ENCODE measurements around the gene CACNA1S.

Gene CACNA1S

DNA sequence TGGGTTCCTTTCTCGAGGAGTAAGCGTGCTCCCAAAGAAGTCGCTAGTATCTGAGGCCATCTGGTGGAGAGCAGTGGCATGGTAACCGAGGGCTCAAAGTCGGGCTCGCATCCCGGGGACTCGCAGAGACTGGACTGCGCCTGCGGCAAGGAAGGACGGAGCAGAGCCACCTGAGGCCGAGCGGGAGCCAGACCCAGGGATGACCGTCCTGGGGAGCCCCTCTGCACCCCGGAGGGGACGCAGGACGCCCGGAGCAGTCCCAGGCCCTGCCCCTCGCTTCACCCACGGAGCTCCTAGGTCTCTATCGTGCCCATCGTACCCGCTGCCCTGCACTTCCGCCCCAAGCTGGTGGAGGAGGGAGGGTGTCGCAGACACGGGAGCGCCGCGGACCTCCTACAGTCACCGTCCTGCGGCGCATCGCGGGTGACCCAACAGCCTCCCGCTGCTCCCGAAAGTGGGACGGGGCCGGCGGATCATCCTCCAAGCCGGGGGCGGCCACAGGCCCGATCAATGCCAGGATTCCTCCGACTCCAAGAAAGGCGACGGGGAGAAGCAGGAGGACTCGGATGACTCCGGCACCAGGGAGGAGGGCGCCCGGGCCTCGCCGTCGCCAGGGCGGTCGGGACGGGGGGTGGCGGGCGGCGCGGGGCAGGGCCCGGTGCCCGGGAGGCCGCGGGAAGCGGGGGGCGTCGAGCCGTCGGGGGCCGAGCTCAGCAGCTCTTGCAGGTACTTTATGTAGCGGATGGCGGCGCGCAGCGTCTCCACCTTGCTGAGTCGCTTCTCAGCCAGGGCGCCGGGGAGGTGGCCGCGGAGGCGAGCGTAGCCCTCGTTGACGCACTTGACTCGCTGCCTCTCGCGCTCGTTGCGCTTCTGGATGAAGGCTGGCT lies 2.3 kb upstream of the CACNA1S start:
- DNase-seq, result no peak

DNA sequence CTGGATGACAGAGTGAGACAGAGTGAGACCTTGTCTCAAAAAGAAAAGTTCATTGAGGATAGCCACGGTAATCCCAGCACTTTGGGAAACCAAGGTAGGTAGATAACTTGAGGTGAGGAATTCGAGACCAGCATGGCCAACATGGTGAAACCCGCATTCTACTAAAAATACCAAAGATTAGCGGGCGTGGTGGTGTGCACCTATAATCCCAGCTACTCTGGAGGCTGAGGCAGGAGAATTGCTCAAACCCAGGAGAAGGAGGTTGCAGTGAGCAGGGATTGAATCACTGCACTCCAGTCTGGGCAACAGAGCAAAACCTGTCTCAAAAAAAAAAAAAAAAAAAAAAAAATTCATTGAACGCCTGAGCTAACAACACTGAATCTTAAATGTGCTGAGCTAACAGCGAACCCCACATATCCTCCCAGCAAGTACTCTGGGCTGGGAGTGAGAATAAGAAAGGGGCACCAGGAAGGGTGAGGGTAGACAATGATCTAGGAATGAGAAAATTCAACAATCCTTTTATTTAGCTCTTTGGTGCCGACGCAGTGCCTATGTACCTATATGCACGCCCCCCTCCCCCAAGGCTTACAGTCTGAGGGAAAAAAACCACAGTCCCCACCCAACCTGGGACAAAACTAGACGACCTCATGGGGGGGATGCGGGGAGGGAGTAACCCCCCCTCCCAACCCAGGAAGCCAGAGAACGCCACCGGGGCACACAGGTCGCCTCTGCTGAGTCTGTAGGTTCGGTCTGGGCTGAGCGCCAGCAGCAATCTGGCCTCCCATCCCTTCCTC lies 1.4 kb upstream of the CACNA1S start:
- DNase-seq, result no peak

DNA sequence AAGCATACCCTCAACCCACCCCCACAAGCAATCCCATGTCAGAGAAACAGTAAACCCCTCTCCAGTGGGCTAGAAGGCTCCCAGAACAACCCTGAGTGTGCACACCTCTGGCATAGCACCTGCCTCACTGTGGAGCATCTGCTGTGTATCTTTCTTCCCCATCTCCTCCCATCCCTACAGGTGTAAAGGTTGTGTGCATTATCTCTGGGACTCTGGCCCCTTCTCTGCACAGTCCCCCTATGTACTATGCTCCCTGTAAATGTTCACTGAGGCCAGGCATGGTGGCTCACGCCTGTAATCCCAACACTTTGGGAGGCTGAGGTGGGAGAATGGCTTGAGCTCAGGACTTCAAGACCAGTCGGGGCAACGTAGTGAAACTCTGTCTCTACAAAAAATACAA lies 700 bp upstream of the CACNA1S start:
- no peak for DNase-seq

DNA sequence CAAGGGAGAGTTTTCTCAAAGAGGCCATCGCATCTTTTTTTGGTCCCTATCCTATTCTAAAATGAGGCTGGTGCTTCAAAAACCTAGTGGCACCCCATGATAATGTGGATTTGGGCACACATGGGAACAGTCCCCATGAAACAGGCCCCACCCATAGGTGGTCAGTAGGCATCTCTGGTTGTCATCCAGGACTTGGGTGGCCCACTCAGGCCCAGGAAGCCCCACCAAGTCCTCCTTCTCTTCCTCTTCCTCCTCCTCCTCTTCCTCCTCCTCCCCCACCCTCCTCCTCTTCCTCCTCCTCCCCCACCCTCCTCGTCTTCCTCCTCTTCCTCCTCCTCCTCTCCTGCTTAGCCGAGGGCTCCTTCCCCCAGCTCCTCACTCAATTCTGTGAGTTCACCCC lies 554 bp downstream of the CACNA1S start:
- DNase-seq, result no peak

DNA sequence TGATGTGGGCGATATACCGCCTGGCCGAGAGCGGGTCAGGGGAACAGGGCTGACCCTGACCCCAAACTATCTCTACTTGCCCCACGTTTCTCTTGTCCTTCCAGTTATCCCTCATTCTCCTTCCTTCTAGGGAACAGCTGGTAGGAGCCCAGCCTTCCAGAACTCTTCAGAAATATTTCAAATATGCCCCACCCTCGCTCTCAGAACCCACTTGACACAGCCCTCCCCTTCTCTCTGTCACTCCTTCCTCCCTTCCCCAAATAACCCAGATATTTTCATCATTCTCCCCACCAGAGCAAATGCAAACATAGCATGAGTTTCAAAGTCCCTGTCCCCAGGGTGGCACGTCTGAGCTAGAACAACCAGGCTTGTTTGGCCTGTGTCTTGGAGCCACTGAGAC lies 1.1 kb downstream of the CACNA1S start:
- DNase-seq, result no peak

DNA sequence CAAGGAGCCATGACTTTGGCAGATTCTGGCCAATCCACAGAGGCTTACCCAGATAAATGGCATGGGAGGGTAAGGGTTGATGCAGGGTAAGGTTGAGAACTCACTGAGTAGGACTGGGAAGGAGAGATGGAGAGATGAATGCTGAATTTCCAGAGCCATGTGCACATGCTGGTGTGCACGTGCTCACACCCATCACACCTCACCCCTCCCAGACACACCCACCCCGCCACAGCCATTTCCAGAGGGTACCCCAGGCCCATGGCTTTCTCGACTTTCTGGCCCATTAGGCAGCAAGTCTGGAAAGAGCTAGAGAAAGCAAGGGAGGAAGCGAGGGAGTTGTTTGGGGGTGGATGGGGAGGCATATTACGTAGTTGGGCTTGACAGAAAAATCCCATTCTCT lies 1.6 kb downstream of the CACNA1S start:
- DNase-seq, result no peak

DNA sequence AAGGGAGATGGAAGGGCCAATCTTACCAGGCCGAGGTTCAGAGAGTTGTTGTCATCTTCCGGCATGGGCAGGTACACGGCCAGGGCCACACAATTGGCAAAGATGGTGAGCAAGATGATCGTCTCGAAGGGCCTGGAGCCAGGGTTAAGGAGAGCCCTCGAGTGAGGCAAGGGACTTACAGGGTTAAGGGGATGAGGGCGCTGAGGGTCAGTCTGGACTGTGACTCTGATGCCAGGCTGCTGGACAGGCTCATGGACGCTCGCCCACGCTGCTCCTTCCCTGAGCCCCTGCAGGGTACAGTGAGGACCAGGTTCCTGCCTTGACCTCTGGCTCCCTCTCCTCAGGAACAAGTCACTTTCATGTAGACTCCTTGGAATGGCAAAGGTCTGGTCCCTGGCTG lies 2.1 kb downstream of the CACNA1S start:
- DNase-seq, result no peak

DNA sequence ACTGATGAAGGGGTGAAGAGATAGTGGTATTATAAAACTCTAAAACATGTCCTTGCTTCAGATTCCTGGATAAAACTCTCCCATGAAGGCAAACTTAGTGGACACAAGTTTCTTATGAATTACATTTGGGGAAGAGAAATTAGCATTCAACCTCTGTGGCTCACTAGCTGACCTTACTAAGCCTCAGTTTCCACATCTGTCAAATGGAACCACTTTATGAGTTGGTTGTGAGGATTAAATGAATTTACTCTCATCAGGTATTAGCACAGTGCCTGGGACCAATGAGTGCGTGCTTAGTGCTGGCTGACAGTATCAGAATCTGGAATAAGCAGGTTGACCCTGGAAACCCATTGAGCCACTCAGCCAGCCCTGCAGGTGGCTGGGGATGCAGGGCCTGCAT lies 2.6 kb downstream of the CACNA1S start:
- no peak for DNase-seq

DNA sequence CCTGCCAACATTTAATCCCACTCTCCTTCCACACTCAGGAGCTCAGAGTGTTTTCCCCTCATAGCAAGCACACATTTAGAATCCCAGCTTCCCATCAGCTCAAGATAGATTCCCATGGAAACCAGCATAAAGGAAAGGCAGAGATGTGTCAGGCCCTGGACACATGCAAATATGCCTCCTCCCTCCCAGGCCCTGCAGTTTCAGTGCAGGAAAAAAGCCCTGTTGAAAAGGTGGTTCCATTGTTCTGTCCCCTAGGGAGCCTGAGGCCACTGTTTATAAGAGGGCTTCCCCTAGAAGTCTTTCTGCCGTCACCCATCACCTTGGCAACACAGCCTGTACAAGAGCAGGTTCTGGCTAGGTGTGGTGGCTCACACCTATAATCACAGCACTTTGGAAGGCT lies 3.6 kb downstream of the CACNA1S start:
- no peak for DNase-seq

DNA sequence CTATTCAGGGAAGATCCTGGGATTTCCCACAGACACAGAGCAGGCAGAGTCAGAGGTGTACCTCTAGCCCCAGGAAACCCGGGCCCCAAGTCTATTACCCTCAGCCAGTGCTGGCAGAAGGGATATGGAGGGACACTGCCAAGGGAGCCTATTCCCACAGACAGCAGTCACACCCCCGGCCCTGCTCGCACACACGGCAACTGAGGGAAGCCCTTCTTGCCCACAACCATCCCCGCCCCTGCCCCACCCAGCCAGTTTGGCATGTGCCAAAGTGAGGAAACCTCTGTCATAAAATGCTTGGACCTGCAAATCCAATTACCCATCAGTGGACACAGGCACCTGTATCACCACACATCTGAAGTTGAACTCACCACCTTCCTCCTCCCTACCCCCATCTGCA lies 6.5 kb downstream of the CACNA1S start:
- no peak for DNase-seq

DNA sequence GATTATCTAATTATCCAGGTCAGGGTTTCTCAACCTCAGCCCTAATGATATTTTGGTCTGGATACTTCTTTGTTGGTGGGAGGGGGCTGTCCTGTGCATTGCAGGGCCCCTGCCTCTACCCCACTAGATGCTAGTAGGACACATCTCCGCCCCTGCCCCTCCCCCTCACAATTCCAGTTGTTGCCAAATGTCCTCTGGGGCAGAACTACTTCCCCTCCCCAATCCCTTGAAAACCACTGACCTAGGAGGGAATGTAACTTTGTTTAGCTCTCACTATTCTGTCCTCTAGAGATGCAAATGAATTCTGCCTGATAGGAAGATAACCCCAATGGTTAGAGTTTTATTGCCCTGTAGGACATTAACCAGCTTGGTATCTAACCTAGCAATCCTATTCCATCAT lies 8.1 kb downstream of the CACNA1S start:
- DNase-seq, result no peak

DNA sequence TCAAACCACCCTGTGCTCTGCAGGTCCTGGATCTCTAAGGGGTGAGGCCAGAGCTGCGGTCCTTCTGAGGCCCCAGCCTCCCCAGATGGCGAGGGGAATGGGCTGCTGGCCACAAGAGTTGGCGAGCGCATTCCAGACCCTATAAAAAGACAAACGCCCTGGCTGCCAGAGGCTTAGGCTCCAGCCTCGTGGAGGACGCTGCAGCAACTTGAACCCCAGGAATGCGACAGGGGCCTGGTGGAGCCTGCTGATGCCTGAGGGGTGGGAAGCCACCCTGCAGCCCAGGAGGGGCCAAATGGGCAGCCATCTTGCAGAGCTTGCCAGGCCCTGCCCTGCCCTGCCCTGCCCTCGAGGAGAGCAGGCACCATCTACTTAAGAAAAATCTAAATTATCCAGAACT lies 8.6 kb downstream of the CACNA1S start:
- no peak for DNase-seq

DNA sequence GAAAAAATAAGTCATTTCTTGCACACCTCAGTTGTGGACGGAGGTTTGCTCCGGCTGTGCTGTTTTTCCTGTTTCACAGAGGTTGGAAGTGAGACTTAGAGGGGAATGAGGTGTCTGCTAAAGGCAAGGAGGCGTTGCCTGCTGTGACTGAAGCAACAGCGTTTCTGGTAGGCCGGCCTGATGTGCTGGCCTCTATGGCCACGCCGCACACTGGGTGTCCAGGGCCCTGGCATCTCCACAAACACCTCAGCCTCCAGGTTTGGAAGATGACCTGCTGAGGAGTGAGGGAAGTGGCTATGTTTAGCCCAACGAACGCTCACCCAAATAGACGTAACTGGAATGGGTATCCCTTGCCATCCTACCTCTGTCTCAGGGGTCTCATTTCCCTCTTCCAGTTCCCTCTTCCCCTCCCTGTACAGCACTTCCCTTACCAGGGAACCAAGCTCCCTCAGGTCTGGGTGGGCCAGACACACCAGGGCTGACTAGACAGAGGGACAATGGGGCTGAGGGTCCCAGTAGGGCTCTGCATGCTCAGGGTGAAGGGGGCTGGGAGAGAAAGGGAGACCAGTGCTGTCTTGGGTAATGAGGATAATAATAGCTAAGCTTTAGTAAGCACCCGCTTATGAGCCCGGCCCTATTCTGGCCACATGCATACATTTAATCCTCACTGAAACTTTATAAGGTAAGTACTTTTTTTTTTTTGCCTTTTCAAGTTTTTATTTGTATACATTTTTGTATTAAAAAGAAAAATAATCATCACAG lies 11.9 kb downstream of the CACNA1S start:
- DNase-seq, result no peak

DNA sequence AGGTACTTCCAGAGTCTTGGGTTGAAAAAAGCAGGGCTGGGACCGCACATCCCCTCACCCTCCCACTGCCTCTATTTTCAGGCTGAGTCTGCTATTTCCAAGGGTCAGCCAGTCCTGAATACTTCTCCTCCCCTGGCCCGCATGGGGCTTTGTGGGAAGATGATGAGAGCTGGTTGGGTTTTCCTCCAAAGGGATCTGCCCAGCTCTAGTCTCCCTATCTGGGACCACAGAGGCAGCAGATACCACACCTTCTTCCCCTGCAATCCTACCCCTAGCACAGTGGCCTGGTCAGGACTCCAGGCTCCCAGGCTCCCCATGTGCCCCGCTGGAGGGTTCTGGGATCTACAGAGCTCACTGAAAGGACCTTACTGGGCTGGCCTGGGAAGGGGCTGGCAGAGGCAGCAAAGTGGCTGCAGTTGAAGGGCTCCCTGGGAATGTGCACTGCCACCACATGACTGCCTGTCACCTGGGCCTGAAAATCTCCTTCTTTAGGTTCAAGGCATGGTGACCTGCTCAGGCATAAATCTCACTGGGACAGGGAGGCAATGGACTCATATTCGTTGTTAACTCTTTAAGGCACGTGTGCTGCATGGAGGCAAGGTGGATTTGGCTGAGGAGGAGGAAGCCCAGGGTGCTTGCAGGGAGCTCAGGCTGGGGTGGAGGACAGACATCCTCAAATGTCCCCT lies 13.1 kb downstream of the CACNA1S start:
- DNase-seq, result no peak

DNA sequence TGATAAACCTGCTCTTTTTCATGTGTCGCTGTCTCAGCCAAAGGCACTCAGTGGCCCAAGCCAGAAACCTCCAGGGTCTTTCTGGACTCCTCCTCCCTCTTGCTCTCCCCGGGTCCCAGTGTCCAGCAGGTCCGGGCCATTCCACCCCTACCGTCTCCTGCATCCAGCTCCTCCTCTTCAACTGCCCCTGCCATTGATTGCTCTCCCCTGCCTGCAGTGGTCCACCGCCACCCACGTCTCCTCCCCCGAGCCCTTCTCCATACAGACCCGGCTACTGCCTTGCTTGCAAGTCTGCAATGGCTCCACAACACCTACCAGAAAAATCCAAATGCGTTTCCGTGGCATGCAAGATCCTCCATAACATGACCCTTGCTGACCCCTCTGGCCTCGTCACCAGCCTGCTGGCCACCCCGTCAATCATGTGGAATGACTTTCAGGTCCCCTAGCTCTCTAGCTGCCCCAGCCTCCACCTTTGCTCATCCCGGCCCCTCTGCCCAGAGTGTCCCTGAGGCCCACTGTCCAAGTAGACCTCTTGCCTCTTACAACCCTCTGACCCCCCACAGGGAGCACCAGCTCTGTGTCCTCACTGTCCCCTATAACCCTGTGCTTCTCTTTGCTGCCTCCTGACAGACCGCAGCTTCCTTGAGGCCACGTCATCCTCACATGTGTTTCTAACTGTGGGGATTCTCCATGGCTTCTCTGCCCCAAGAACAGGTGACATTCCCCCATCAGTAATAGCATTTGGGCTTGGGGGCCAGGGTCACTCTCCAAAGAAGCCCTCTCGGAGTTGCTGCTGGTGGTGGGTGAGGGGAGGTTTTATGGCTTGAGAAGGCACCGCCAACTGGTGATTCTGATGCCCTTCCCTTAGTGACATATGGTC lies 15.0 kb downstream of the CACNA1S start:
- no peak for DNase-seq

DNA sequence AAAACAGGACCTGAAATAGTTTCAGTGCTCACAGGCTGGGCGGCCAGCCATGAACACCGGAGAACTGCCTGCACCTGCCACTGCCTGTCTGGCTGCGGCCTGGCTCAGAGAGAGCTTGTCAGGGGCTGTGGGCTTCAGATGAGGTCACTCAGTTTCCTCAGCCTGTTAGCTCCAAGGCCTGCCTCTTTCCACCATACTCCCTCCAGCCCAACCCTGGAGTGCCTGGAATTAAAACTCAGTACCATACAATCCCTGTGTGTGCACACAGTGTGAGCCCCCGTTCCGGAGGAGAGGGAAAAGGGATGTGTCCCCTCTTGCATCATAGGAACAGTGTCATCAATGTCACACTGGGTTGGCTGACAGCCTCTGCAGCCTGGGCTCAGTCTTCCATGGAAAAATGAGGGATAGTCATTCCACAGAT lies 16.2 kb downstream of the CACNA1S start:
- no peak for DNase-seq

DNA sequence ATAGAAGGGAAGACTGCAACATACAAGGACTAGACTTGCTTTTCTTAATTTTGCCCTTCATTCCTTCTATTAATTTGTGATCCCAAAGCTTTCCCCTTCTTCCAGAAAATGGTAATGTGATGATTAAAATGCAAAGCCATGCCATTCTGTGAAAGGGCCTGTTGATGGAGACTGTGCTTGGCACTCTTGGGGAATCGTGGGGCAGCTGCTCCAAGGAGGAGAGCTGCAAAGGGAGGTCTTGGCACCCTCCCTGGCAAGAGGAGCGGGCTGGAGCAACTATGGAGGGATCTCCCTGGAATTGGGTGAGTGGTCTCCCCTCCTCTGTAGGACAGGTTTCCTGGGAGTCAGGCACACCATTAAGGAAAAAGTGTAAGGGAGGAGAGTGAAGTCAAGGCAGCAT lies 16.6 kb downstream of the CACNA1S start:
- DNase-seq, result no peak

DNA sequence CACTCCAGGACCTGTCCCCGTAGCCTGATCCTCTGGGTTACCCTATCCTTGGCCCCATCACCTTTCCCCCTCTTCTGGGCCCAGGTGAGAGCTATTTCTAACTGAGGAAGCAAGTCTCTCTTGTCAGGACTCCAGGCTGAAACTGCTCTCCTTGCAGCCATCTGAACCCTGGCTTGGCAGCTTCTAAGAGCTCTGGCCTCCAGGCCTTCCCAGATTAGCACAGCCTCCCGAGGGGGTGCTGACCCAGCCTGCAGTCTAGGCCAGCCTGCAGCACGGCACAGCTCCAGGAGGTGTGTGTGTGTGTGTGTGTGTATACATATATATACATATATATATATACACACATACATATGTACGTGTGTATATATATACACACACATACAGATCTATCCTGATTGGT lies 17.4 kb downstream of the CACNA1S start:
- no peak for DNase-seq

DNA sequence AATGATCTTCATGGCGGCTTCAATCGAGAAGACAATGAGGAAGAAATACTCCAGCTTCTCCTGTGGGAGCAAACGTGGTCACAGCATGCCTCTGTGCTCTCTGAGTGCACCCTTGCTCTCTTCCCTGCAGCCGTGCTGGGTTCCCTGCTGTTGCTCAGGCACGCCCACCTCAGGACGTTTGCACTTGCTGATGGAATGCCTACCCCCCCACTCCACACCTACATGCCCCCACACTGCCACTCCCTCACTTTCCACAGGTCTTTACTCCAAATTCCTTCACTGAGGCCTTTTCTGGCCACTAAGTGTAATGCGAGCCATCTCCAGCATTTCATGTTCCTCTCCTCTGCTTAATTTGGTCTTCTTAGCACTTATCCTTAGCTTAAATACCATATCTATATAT lies 18.3 kb downstream of the CACNA1S start:
- DNase-seq, result no peak

DNA sequence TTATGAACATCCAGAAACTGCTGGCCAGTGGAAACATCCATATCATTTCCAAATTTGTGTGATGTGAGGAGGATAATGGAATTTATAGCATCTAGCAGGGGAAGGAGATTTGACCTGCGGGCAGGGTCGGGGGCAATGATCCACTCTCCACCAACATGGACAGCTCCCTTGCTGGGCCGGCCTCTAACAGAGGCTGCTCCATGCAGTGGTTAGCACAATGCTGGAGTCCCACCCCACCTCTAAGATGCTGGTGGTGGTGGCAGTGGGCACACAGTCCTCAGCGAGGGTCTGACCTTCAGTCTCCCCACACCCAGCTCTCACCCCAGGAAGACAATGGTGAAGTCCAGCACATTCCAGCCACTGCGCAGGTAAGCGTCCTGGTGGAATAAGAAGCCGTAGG lies 18.7 kb downstream of the CACNA1S start:
- no peak for DNase-seq

DNA sequence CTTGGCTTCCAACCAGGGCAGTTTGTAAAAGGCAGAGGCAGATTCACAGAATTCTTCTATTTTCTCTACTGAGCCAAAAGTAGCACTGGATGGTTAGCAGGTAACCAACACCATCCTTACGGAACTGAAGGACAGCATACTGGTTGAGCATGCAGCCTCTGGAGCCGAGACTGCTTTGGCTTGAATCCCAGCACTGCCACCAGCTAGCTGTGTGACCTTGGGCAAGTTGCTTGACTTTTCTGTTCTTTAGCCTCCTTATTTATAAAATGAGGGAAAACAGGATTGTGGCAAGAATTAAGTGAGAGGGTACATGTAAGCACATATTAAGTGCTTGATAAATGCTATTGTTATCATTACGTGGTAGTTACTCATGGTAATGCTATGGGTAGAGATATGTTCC lies 19.5 kb downstream of the CACNA1S start:
- no peak for DNase-seq

DNA sequence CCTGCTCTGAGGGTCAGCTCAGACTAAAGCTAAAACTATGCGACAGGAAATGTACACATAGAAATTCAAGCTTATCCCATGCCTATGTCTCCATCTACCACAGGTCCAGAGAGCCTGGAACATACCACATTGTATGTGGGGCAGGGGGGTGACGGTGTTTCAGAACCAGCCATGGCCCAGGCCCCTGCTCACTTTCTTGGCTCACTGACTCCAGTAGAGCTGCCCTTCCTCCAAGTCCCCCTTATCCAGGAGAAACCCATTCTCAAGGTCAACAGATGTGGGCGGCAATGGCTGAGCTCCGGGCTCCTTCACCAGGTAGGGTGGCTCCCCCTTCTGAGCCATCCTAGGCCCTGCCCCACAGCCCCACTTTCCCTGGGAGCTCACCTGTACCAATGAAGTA lies 21.0 kb downstream of the CACNA1S start:
- DNase-seq, result no peak

All from NK-92 treated with Interleukin-12 subunit alpha and Interleukin-12 subunit beta, amount 100 ng/mL, for 24 hours (cell line).